HepG2 (cell line): ENCODE data around the gene SGCE. TPM values are rescaled to one million over a fixed set of nuclear protein-coding genes. Genes with fewer than 3 reads are reported as not detected.

Experiments
- ATAC-seq: fragments of 200-7000 bp; cut with Tn5 transposase; 3 replicates; pipeline ENCODE4 v1.9.1; 2020; ENCODE audit warnings: mild to moderate bottlenecking, moderate library complexity
- BruUV-seq: library from RNA; stranded (reverse); fragments of 400-500 nt; replicated peaks from 2 replicates; lab custom pipeline; 2021; lab: Mats Ljungman, UMichigan
- CTCF ChIA-PET: fragments of 300-600 bp; formaldehyde crosslinking; extraction: SDS; loops from one replicate; lab custom pipeline; 2021; ENCODE audit warnings: low total read pairs, inconsistent platforms, low intra/inter-chr PET ratio; lab: Yijun Ruan, JAX
- POLR2A ChIA-PET: fragments of 350-600 bp; sonication (Branson Sonifier 250); formaldehyde crosslinking; loops from one replicate; lab custom pipeline; 2020; ENCODE audit warnings: antibody characterized with exemption, inconsistent platforms; lab: Yijun Ruan, JAX
- DNase-seq: peaks from one replicate; pipeline ENCODE4 v3.0.0-alpha.2; 2015; ENCODE audit warnings: low spot score
- FAIRE-seq: peaks from 3 replicates; lab custom pipeline; 2011; peaks lifted over from hg19 to GRCh38; lab: Jason Lieb, UNC
- H2AFZ ChIP-seq: one replicate; pipeline ENCODE4 v1.6.1; 2011; ENCODE audit warnings: low read length, inconsistent platforms
- H3K27ac ChIP-seq: fragments of 300-600 bp; 3 replicates; pipeline ENCODE4 v1.8.0; 2011; ENCODE audit warnings: mixed run types, mild to moderate bottlenecking, mixed read lengths, low read length, inconsistent platforms; ENCODE audit not compliant: insufficient read depth; ENCODE audit errors: extremely low read length
- H3K27me3 ChIP-seq, 2 experiments: fragments of 200-600 bp in 1 of 2; 2 replicates in 1 of 2; 3 replicates in 1 of 2; pipeline versions ENCODE4 v1.6.0 to v1.8.0; 2011; ENCODE audit warnings: low read length in 2 of 2, mild to moderate bottlenecking in 2 of 2, moderate library complexity in 2 of 2, inconsistent platforms in 1 of 2; ENCODE audit not compliant: insufficient read depth in 2 of 2, control insufficient read depth in 1 of 2
- H3K36me3 ChIP-seq, 2 experiments: fragments of 200-600 bp in 1 of 2; replicated peaks in 1 of 2; 2 replicates in 1 of 2; 3 replicates in 1 of 2; pipeline versions ENCODE4 v1.5.1 to v1.8.0; 2011; ENCODE audit warnings: low read length in 2 of 2, inconsistent platforms in 1 of 2; ENCODE audit not compliant: insufficient read depth in 2 of 2, control insufficient read depth in 1 of 2
- H3K4me1 ChIP-seq: 2 replicates; pipeline ENCODE4 v1.5.1; 2012; ENCODE audit warnings: low read length, inconsistent platforms; ENCODE audit not compliant: insufficient read depth
- H3K4me2 ChIP-seq: 2 replicates; pipeline ENCODE4 v1.6.0; 2011; ENCODE audit warnings: low read depth, low read length, inconsistent platforms
- H3K4me3 ChIP-seq, 3 experiments: fragments of 200-600 bp in 1 of 3; sonication (generic), shearing (Covaris generic) in 1 of 3; replicated peaks in 1 of 3; 2 replicates each; pipeline ENCODE4 v1.5.1; 2011 to 2016; ENCODE audit warnings: low read length in 3 of 3, inconsistent platforms in 2 of 3, low read depth in 2 of 3, mild to moderate bottlenecking in 2 of 3, control low read depth in 1 of 3, mixed read lengths in 1 of 3; ENCODE audit not compliant: insufficient read depth in 1 of 3
- H3K79me2 ChIP-seq: one replicate; pipeline ENCODE4 v1.6.1; 2011; ENCODE audit warnings: low read length, inconsistent platforms; ENCODE audit not compliant: insufficient read depth
- H3K9ac ChIP-seq: 2 replicates; pipeline ENCODE4 v1.6.0; 2011; ENCODE audit warnings: mild to moderate bottlenecking, low read depth, low read length, inconsistent platforms; ENCODE audit not compliant: insufficient read depth
- H3K9me3 ChIP-seq: 2 replicates; pipeline ENCODE4 v1.5.1; 2012; ENCODE audit warnings: mild to moderate bottlenecking, low read length
- H4K20me1 ChIP-seq: 2 replicates; pipeline ENCODE4 v1.6.0; 2011; ENCODE audit warnings: inconsistent platforms, mild to moderate bottlenecking, low read length, moderate library complexity; ENCODE audit not compliant: insufficient read depth
- HDAC1 ChIP-seq: sonication (generic); formaldehyde crosslinking; IDR thresholded peaks from 2 replicates; pipeline ENCODE4 v1.5.1; 2020; ENCODE audit warnings: mild to moderate bottlenecking, missing genetic modification reagents
- MAZ ChIP-seq, 2 experiments: sonication (generic) in 1 of 2; formaldehyde crosslinking in 1 of 2; IDR thresholded peaks; 2 replicates each; pipeline versions ENCODE4 v1.5.0 to v1.6.1; 2012 to 2020; ENCODE audit warnings: low read depth in 2 of 2, mild to moderate bottlenecking in 2 of 2, borderline replicate concordance in 1 of 2, improper control_type of control experiment in 1 of 2, low read length in 1 of 2, missing genetic modification reagents in 1 of 2, moderate library complexity in 1 of 2
- RCOR2 ChIP-seq: IDR thresholded peaks from 2 replicates; pipeline ENCODE4 v1.6.1; 2016; ENCODE audit warnings: missing biosample characterization, missing genetic modification reagents
- RXRB ChIP-seq: IDR thresholded peaks from 2 replicates; pipeline ENCODE4 v1.6.1; 2016; ENCODE audit warnings: borderline replicate concordance, missing genetic modification reagents, missing compliant biosample characterization
- SAP130 ChIP-seq: IDR thresholded peaks from 2 replicates; pipeline ENCODE4 v1.6.1; 2016; ENCODE audit warnings: low read depth
- ZGPAT ChIP-seq: IDR thresholded peaks from 2 replicates; pipeline ENCODE4 v1.6.1; 2016; ENCODE audit warnings: mild to moderate bottlenecking
- ZNF296 ChIP-seq: sonication (generic); formaldehyde crosslinking; conservative IDR thresholded peaks from 2 replicates; pipeline ENCODE4 v1.5.0; 2020; ENCODE audit warnings: mild to moderate bottlenecking, missing genetic modification reagents
- ZNF605 ChIP-seq: sonication (generic); formaldehyde crosslinking; IDR thresholded peaks from 2 replicates; pipeline ENCODE4 v1.8.0; 2022; ENCODE audit warnings: mild to moderate bottlenecking, missing genetic modification reagents
- ZNF747 ChIP-seq: sonication (generic); formaldehyde crosslinking; IDR thresholded peaks from 2 replicates; pipeline ENCODE4 v1.8.1; 2023; ENCODE audit warnings: missing genetic modification reagents, mild to moderate bottlenecking, borderline replicate concordance
- ZNF878 ChIP-seq: sonication (generic); formaldehyde crosslinking; IDR thresholded peaks from 2 replicates; pipeline ENCODE4 v1.8.1; 2023; ENCODE audit warnings: mild to moderate bottlenecking, missing genetic modification reagents, moderate library complexity
- ZSCAN31 ChIP-seq: sonication (generic); formaldehyde crosslinking; IDR thresholded peaks from 2 replicates; pipeline ENCODE4 v1.5.0; 2020; ENCODE audit warnings: low read depth, mild to moderate bottlenecking, missing genetic modification reagents
- WGBS: methylation state at CpG from one replicate; pipeline ENCODE4 v1.1.6; 2017; ENCODE audit warnings: low lambda C conversion rate; 5-methylcytosine and 5-hydroxymethylcytosine counted together
- in situ Hi-C: cut with HindIII; loops from 2 replicates; pipeline ENCODE4 v1.10.0; 2017; ENCODE audit warnings: low pct_unique_long_range_greater_than_20kb; ENCODE audit not compliant: extremely low pct_ligation_motif_present
- intact Hi-C: fragments of 100-400 bp; cut with micrococcal nuclease; formaldehyde crosslinking; loops from one replicate; pipeline ENCODE4 v1.10.0; 2022; ENCODE audit not compliant: unreplicated experiment
- polyA plus RNA-seq, 8 experiments: library from polyadenylated mRNA; depleted of rRNA in 3 of 8; stranded (reverse) in 7 of 8; unstranded in 1 of 8; fragments of >200 nt; fragmentation: Illumina TruSeq in 4 of 8; extraction: Trizol in 4 of 8; gene quantifications; 2 replicates each; pipeline versions ENCODE4 v1.2.1 to v1.2.3, GENCODE V29; 2011 to 2016; ENCODE audit warnings: low read depth in 4 of 8, missing spikeins in 1 of 8, mixed read lengths in 1 of 8; ENCODE audit not compliant: insufficient read depth in 1 of 8
- total RNA-seq, 5 experiments: library from RNA; depleted of rRNA; stranded (reverse); fragments of >200 nt; fragmentation: Illumina TruSeq; extraction: Trizol; gene quantifications; 2 replicates each; pipeline ENCODE4 v1.2.3, GENCODE V29; 2016; ENCODE audit warnings: low read depth in 1 of 5

Gene SGCE
- total and polyA plus RNA-seq, 2 of the 13 experiments (the other 11 are each of a cell fraction or from before 2014, with no cell fraction given) = 52.3 to 71.1 TPM

DNA sequence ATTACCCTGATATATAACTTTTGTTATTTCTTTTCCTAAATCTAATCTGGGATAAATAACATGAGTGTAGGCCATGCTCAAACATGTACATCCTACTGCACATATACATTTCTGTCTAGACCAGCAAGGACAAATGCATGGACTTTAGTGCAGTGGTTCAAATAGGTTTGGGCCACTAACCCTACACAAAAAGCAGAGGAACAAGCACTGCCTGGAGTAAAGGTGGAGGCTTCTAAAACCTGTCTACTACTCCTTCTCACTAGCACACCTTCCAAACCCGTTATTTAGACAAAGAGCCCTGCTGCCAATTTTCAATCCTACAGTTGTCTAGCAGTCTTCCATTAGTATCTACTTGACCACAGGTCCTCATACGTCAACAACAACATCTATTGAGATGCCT, 34.8 kb downstream of the SGCE start:
- ChIA-PET POLR2A (interaction anchor here (0.6 to 2.8 kb wide), 9 partner anchors 12 to 80 kb away, joined by 3 to 36 read pairs (median 4); partner anchors contain the start of gene SGCE), CTCF (no interaction called here)
- Histone ChIP-seq H3K27me3 (no peaks in the 10 kb centered on the region), H3K79me2 (peaks cover 2% of the 10 kb centered on the region), H3K4me1 (peaks cover 50% of the 10 kb centered on the region), H4K20me1 (no peaks in the 10 kb centered on the region), H3K27ac (peak overlapping the region; percentile 30), H3K9ac (no peak overlapping the region), H3K4me2 (no peak overlapping the region), H3K4me3 (no peak overlapping the region), H3K9me3 (no peaks in the 10 kb centered on the region), H2AFZ (no peak overlapping the region), H3K36me3 (peaks cover 0 to 1% of the 10 kb centered on the region in 2 experiments; a peak in 3 of 5 replicates)
- no TSS peak for BruUV-seq
- 98% methylated on average over 2 of the region's 2 CpGs for WGBS
- intact Hi-C loops = loop anchor here (1.0 to 5.0 kb wide), 3 partner anchors 34 to 81 kb away; no protein-coding TSS in a partner anchor
- DNase-seq = no peak
- peak; percentile 41; the same call in 2 of the 3 replicates for ATAC-seq
- no peak for FAIRE-seq
- in situ Hi-C loops = no loop called here
- TF ChIP-seq ZNF296 (CRISPR knock-in tag) = no peak
- TF ChIP-seq HDAC1 = 0 out of 2 replicates have a peak, but pooled peaks have one; percentile 3
- TF ChIP-seq RCOR2 = 0 out of 2 replicates have a peak, but pooled peaks have one; percentile 2
- TF ChIP-seq ZNF878 = 0 out of 2 replicates have a peak, but pooled peaks have one; percentile 30
- no peak for TF ChIP-seq MAZ (IDR thresholded peaks at IDR 0.05; ENCODE audit: borderline replicate concordance, low read depth, low read length)
- TF ChIP-seq MAZ (CRISPR knock-in tag; IDR thresholded peaks at IDR 0.05; ENCODE audit: low read depth) = no peak
- 0 out of 2 replicates have a peak, but pooled peaks have one; percentile 12 for TF ChIP-seq SAP130 (CRISPR knock-in tag)
- TF ChIP-seq RXRB = peak; percentile 5; the same call in 1 of the 2 replicates
- TF ChIP-seq ZNF605 (CRISPR knock-in tag) = 0 out of 2 replicates have a peak, but pooled peaks have one; percentile 7
- TF ChIP-seq ZSCAN31 (CRISPR knock-in tag) = no peak
- TF ChIP-seq ZNF747 (CRISPR knock-in tag) = no peak
- TF ChIP-seq ZGPAT (CRISPR knock-in tag) = 0 out of 2 replicates have a peak, but pooled peaks have one; percentile 13
